NB4 (cell line): ENCODE measurements around the gene ROBO1.

Experiments used
- POLR2A ChIP-seq: IDR thresholded peaks from 2 replicates; pipeline ENCODE4 v1.6.1; 2011; ENCODE audit warnings: mild to moderate bottlenecking; ENCODE audit not compliant: insufficient read length; ENCODE audit errors: extremely low read depth
- TF ChIP-seq, protein P1 (sequence below): IDR thresholded peaks from one replicate; pipeline ENCODE4 v1.5.1; 2012; ENCODE audit warnings: low read depth, low read length

DNA sequence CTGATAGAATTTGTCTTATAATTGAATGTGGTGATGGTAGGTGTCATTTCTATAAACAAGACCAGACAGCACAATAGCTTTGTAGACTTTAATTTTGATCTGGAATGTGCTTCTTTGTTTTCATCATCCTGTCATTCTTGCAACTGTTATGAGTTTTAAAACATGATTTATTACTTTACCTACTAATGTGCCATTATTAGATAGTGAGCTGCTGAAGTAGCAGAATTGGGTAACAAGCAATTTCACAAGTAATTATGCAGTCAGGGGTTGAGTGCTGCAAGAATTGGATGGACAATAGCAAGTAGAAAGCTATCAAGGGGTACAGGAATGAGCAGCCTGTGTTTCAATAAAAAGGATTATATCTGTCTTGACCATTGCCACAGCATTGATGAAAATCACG is 975.6 kb downstream of the ROBO1 start:
- TF ChIP-seq, protein P1, sequence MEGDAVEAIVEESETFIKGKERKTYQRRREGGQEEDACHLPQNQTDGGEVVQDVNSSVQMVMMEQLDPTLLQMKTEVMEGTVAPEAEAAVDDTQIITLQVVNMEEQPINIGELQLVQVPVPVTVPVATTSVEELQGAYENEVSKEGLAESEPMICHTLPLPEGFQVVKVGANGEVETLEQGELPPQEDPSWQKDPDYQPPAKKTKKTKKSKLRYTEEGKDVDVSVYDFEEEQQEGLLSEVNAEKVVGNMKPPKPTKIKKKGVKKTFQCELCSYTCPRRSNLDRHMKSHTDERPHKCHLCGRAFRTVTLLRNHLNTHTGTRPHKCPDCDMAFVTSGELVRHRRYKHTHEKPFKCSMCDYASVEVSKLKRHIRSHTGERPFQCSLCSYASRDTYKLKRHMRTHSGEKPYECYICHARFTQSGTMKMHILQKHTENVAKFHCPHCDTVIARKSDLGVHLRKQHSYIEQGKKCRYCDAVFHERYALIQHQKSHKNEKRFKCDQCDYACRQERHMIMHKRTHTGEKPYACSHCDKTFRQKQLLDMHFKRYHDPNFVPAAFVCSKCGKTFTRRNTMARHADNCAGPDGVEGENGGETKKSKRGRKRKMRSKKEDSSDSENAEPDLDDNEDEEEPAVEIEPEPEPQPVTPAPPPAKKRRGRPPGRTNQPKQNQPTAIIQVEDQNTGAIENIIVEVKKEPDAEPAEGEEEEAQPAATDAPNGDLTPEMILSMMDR: no peak
- no peak for TF ChIP-seq POLR2A
